ENCODE results near the gene UROD.

DNA sequence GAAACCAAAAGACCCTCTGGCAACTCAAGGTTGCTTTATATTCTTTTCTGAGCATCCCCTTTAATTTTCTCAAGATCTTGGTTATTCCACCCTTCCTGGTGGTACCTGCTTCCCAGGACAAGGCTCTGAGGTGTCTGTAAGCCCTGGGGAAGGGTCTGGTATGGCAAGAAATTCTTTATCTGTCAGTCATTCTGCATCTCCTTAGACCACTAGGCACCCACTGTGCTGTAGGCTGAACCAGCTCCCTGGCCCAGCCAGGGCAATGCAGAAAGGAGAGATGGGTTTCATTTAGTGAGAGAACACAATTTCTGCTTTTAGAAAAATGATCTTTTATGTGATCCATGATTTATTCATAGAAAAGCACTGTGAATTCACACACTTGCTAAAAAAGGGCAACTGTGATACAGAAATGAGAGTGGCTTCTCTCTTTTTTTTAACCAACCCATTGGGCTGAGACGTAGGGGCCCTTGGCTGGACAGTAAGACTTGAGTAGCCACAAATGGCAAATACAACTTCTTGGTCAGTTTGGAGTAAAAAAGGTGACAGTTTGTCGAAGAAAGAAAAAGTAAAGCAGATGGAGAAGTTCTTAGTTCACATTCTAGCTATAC, 4.1 kb downstream of the UROD start:
- TF ChIP-seq, protein P1, sequence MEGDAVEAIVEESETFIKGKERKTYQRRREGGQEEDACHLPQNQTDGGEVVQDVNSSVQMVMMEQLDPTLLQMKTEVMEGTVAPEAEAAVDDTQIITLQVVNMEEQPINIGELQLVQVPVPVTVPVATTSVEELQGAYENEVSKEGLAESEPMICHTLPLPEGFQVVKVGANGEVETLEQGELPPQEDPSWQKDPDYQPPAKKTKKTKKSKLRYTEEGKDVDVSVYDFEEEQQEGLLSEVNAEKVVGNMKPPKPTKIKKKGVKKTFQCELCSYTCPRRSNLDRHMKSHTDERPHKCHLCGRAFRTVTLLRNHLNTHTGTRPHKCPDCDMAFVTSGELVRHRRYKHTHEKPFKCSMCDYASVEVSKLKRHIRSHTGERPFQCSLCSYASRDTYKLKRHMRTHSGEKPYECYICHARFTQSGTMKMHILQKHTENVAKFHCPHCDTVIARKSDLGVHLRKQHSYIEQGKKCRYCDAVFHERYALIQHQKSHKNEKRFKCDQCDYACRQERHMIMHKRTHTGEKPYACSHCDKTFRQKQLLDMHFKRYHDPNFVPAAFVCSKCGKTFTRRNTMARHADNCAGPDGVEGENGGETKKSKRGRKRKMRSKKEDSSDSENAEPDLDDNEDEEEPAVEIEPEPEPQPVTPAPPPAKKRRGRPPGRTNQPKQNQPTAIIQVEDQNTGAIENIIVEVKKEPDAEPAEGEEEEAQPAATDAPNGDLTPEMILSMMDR (IDR thresholded peaks at IDR 0.05; ENCODE audit: low read depth, low read length), result no peak
- TF ChIP-seq EZH2phosphoT487 (IDR thresholded peaks at IDR 0.05; ENCODE audit: low read depth), result no peak

Measured in OCI-LY3 (cell line).